ENCODE data around the gene OTUB1.

GRCh38 chr11:63993100-63993499 is 6.9 kb downstream of the OTUB1 start:
- TF ChIP-seq BORCS8-MEF2B (CRISPR knock-in tag; IDR thresholded peaks at IDR 0.05) (no peak), JUN (CRISPR knock-in tag; IDR thresholded peaks at IDR 0.05) (no peak), ZNF569 (CRISPR knock-in tag; IDR thresholded peaks at IDR 0.05; ENCODE audit: borderline replicate concordance) (no peak), ARNTL (CRISPR knock-in tag; IDR thresholded peaks at IDR 0.05) (no peak), ZSCAN9 (CRISPR knock-in tag; IDR thresholded peaks at IDR 0.05; ENCODE audit: borderline replicate concordance) (no peak), MAFF (IDR thresholded peaks at IDR 0.05; ENCODE audit: low read depth, low read length) (no peak), ETV6 (CRISPR knock-in tag; conservative IDR thresholded peaks at IDR 0.05) (no peak), RBAK (CRISPR knock-in tag; IDR thresholded peaks at IDR 0.05) (no peak)
